CD4-positive, alpha-beta T cell (primary cell): ENCODE results near the gene INPP5B. TPM values are rescaled to one million over a fixed set of nuclear protein-coding genes. Genes with fewer than 3 reads are reported as not detected.
"Not testable (repeated sequence)": the region's sequence is repeated elsewhere in the genome, so short reads cannot be mapped to it uniquely, and the experiment has no call there.

Experiments
- ATAC-seq: fragments of 200-7000 bp; cut with Tn5 transposase; one replicate; pipeline ENCODE4 v1.10.0; 2022; ENCODE audit warnings: mild to moderate bottlenecking; ENCODE audit not compliant: poor library complexity
- CTCF ChIA-PET: fragments of 350-600 bp; sonication (Branson Sonifier 250); formaldehyde crosslinking; loops from one replicate; lab custom pipeline; 2021; ENCODE audit warnings: antibody characterized with exemption, inconsistent platforms; lab: Charles Lee
- POLR2A ChIA-PET: fragments of 350-600 bp; sonication (Branson Sonifier 250); formaldehyde crosslinking; loops from one replicate; lab custom pipeline; 2021; ENCODE audit warnings: antibody characterized with exemption, inconsistent platforms; lab: Charles Lee
- DNase-seq, 14 experiments: peaks; one replicate each; pipeline ENCODE4 v3.0.0-alpha.2; 2013 to 2020; ENCODE audit warnings: mixed read lengths in 2 of 14
- H3K27ac ChIP-seq, 2 donors: one replicate each; pipeline versions ENCODE4 v1.5.1 to v1.7.0; 2013; ENCODE audit warnings: low read length in 2 of 2, low read depth in 1 of 2, mild to moderate bottlenecking in 1 of 2
- H3K27me3 ChIP-seq, 2 experiments: 1 replicate in 1 of 2; 2 replicates in 1 of 2; pipeline versions ENCODE4 v1.6.1 to v1.7.0; 2013; ENCODE audit warnings: low read length in 2 of 2, control low read depth in 1 of 2, mild to moderate bottlenecking in 1 of 2, moderate library complexity in 1 of 2; ENCODE audit not compliant: insufficient read depth in 2 of 2, control insufficient read depth in 1 of 2
- H3K36me3 ChIP-seq: one replicate; pipeline ENCODE4 v1.6.1; 2013; ENCODE audit warnings: low read length, control low read depth; ENCODE audit not compliant: insufficient read depth
- H3K4me1 ChIP-seq: one replicate; pipeline ENCODE4 v1.6.1; 2013; ENCODE audit warnings: low read length, control low read depth; ENCODE audit not compliant: insufficient read depth
- H3K4me3 ChIP-seq: one replicate; pipeline ENCODE4 v1.5.1; 2013; ENCODE audit warnings: mild to moderate bottlenecking, low read length, moderate library complexity
- H3K9me3 ChIP-seq, 2 experiments: 1 replicate in 1 of 2; 2 replicates in 1 of 2; pipeline versions ENCODE4 v1.6.1 to v1.7.0; 2013; ENCODE audit warnings: low read length in 2 of 2, mild to moderate bottlenecking in 2 of 2, control low read depth in 1 of 2, moderate library complexity in 1 of 2; ENCODE audit not compliant: control insufficient read depth in 1 of 2, insufficient read depth in 1 of 2
- H3K27ac Mint-ChIP-seq: one replicate; pipeline ENCODE4 v1.8.0; 2020; ENCODE audit warnings: mixed read lengths
- H3K27me3 Mint-ChIP-seq: one replicate; pipeline ENCODE4 v1.8.0; 2021; ENCODE audit warnings: mixed read lengths
- H3K36me3 Mint-ChIP-seq: one replicate; pipeline ENCODE4 v1.8.0; 2021; ENCODE audit warnings: low read depth, mixed read lengths
- H3K4me1 Mint-ChIP-seq: one replicate; pipeline ENCODE4 v1.8.0; 2021; ENCODE audit warnings: low read depth, mixed read lengths
- H3K4me3 Mint-ChIP-seq: one replicate; pipeline ENCODE4 v1.8.0; 2020; ENCODE audit warnings: mild to moderate bottlenecking, mixed read lengths
- H3K9me3 Mint-ChIP-seq: one replicate; pipeline ENCODE4 v1.8.0; 2020; ENCODE audit warnings: mixed read lengths
- CTCF ChIP-seq: fragments of 200-600 bp; IDR thresholded peaks from one replicate; pipeline ENCODE4 v1.8.0; 2022; ENCODE audit warnings: antibody characterized with exemption, mild to moderate bottlenecking
- intact Hi-C, 2 experiments: fragments of 100-400 bp; cut with DNase I in 1 of 2; cut with micrococcal nuclease in 1 of 2; formaldehyde crosslinking; loops; one replicate each; pipeline versions ENCODE4 v1.15.1 to v1.9.0; 2023 to 2025; cut with DNase I, micrococcal nuclease
- total RNA-seq, 174 experiments: library from RNA in 2 of 174; stranded (reverse) in 2 of 174; gene quantifications; one replicate each; pipeline ENCODE4 v1.2.3 and lab custom pipeline; 2021 to 2026

Gene INPP5B
- total RNA-seq, 2 experiments from 2014 or later = 11.7 to 12.7 TPM

- peaks cover 69% of the 10 kb centered on the region for H3K36me3 ChIP-seq
- no peak for ATAC-seq
- POLR2A ChIA-PET = no interaction called here
These were observed 18.4 kb upstream of the INPP5B start for GRCh38 chr1:37965301-37965700.

GRCh38 chr1:37964106-37964505 lies 17.3 kb upstream of the INPP5B start:
- H3K27me3 Mint-ChIP-seq, H3K4me1 Mint-ChIP-seq, intact Hi-C loops, H3K27ac Mint-ChIP-seq, H3K4me1 ChIP-seq, ATAC-seq, CTCF ChIA-PET, POLR2A ChIA-PET, H3K4me3 Mint-ChIP-seq, H3K9me3 ChIP-seq, H3K27ac ChIP-seq, DNase-seq, H3K9me3 Mint-ChIP-seq, H3K27me3 ChIP-seq, H3K4me3 ChIP-seq: not testable (repeated sequence)
- peaks cover 72% of the 10 kb centered on the region for H3K36me3 ChIP-seq
- peaks cover 74% of the 10 kb centered on the region for H3K36me3 Mint-ChIP-seq

More at GRCh38 chr1:37965301-37965700, 18.4 kb upstream of the INPP5B start:
- no peak overlapping the region for H3K27ac Mint-ChIP-seq
- no peaks in the 10 kb centered on the region for H3K4me1 ChIP-seq
- no peaks in the 10 kb centered on the region for H3K9me3 ChIP-seq
- H3K27me3 Mint-ChIP-seq = no peaks in the 10 kb centered on the region
- H3K4me3 ChIP-seq = no peak overlapping the region
- H3K27ac ChIP-seq = no peak overlapping the region
- no peaks in the 10 kb centered on the region for H3K27me3 ChIP-seq
- intact Hi-C loops = no loop called here
- no peaks in the 10 kb centered on the region for H3K4me1 Mint-ChIP-seq
- TF ChIP-seq CTCF = no peak
- CTCF ChIA-PET = no interaction called here
- H3K36me3 Mint-ChIP-seq = peaks cover 76% of the 10 kb centered on the region
- no peak overlapping the region for H3K4me3 Mint-ChIP-seq
- no peak for DNase-seq
- no peaks in the 10 kb centered on the region for H3K9me3 Mint-ChIP-seq

- intact Hi-C loops = no loop called here
- ATAC-seq (no peak), DNase-seq (no peak)
- no peak overlapping the region for H3K27ac Mint-ChIP-seq
- peaks cover 72% of the 10 kb centered on the region for H3K36me3 Mint-ChIP-seq
- no peak overlapping the region for H3K27ac ChIP-seq
- no peaks in the 10 kb centered on the region for H3K27me3 Mint-ChIP-seq
- no peak overlapping the region for H3K4me3 Mint-ChIP-seq
- no peak overlapping the region for H3K4me3 ChIP-seq
- ChIA-PET POLR2A (no interaction called here), CTCF (no interaction called here)
- no peaks in the 10 kb centered on the region for H3K4me1 Mint-ChIP-seq
- H3K36me3 ChIP-seq = peaks cover 57% of the 10 kb centered on the region
- no peaks in the 10 kb centered on the region for H3K9me3 ChIP-seq
- H3K4me1 ChIP-seq = no peaks in the 10 kb centered on the region
- TF ChIP-seq CTCF = no peak
- peaks cover 0 to 3% of the 10 kb centered on the region in 2 experiments for H3K27me3 ChIP-seq
- H3K9me3 Mint-ChIP-seq = no peaks in the 10 kb centered on the region
These were observed 11.8 kb upstream of the INPP5B start for GRCh38 chr1:37958690-37959089.

GRCh38 chr1:37955685-37956084 lies 8.8 kb upstream of the INPP5B start:
- Histone ChIP-seq H3K27me3 (peaks cover 0 to 3% of the 10 kb centered on the region in 2 experiments), H3K4me1 (no peaks in the 10 kb centered on the region), H3K36me3 (peaks cover 40% of the 10 kb centered on the region), H3K9me3 (no peaks in the 10 kb centered on the region), H3K4me3 (no peak overlapping the region), H3K27ac (no peak overlapping the region)
- ChIA-PET POLR2A (no interaction called here), CTCF (no interaction called here)
- Mint-ChIP-seq H3K9me3 (no peaks in the 10 kb centered on the region), H3K27me3 (no peaks in the 10 kb centered on the region), H3K4me3 (no peak overlapping the region), H3K4me1 (no peaks in the 10 kb centered on the region), H3K27ac (no peak overlapping the region), H3K36me3 (peaks cover 51% of the 10 kb centered on the region)
- TF ChIP-seq CTCF = no peak
- ATAC-seq (no peak), DNase-seq (no peak)
- intact Hi-C loops = no loop called here
